ENCODE measurements around the gene EPS15. TPM values are rescaled to one million over a fixed set of nuclear protein-coding genes. Genes with fewer than 3 reads are reported as not detected.

The EPS15 gene
- total and polyA plus RNA-seq, 2 of the 13 experiments (the other 11 are each of a cell fraction or from before 2014, with no cell fraction given), result 14.3 to 19.3 TPM

- peak; percentile 40; the same call in 1 of the 2 replicates for TF ChIP-seq IKZF5 (CRISPR knock-in tag; IDR thresholded peaks at IDR 0.05)
- TF ChIP-seq ZNF142 (CRISPR knock-in tag; IDR thresholded peaks at IDR 0.05), result 0 out of 2 replicates have a peak, but pooled peaks have one; percentile 3
- TF ChIP-seq ZNF292 (CRISPR knock-in tag; IDR thresholded peaks at IDR 0.05; ENCODE audit: borderline replicate concordance, low read depth), result peak; percentile 68
- no peak for TF ChIP-seq ZFP1 (CRISPR knock-in tag; IDR thresholded peaks at IDR 0.05)
- 0 out of 2 replicates have a peak, but pooled peaks have one; percentile 37 for TF ChIP-seq NFIC (IDR thresholded peaks at IDR 0.05; ENCODE audit: low read length)
- TF ChIP-seq ARNT (IDR thresholded peaks at IDR 0.05), result no peak
- 0 out of 2 replicates have a peak, but pooled peaks have one; percentile 51 for TF ChIP-seq ZNF451 (CRISPR knock-in tag; IDR thresholded peaks at IDR 0.05)
- TF ChIP-seq ZNF180 (CRISPR knock-in tag; IDR thresholded peaks at IDR 0.05; ENCODE audit: borderline replicate concordance, low read depth), result no peak
- TF ChIP-seq ZNF274 (CRISPR knock-in tag; IDR thresholded peaks at IDR 0.05), result peak; percentile 58; the same call in 1 of the 2 replicates
- TF ChIP-seq UBTF (CRISPR knock-in tag; IDR thresholded peaks at IDR 0.05), result peak; percentile 70; the same call in 1 of the 2 replicates
- TF ChIP-seq NR2F6 (IDR thresholded peaks at IDR 0.05), result 0 out of 2 replicates have a peak, but pooled peaks have one; percentile 26
- peak; percentile 37; the same call in 1 of the 2 replicates for TF ChIP-seq NR2F6 (CRISPR knock-in tag; IDR thresholded peaks at IDR 0.05)
- peak; percentile 23; the same call in 1 of the 2 replicates for TF ChIP-seq RXRB (CRISPR knock-in tag; IDR thresholded peaks at IDR 0.05; ENCODE audit: borderline replicate concordance)
- no peak for TF ChIP-seq MEF2D (CRISPR knock-in tag; IDR thresholded peaks at IDR 0.05)
- peak; percentile 60; the same call in 1 of the 2 replicates for TF ChIP-seq KMT2B (CRISPR knock-in tag; IDR thresholded peaks at IDR 0.05)
- no peak for TF ChIP-seq ZNF138 (CRISPR knock-in tag; IDR thresholded peaks at IDR 0.05; ENCODE audit: low read depth)
- TF ChIP-seq CTCF (CRISPR knock-in tag; IDR thresholded peaks at IDR 0.05), result peak; percentile 42
Observed at GRCh38 chr1:51519048-51519864, at the start of gene EPS15 (continued).
